GM21576 (cell line): ENCODE data around the gene PWP1.
"Not testable (repeated sequence)": the region's sequence is repeated elsewhere in the genome, so short reads cannot be mapped to it uniquely, and the experiment has no call there.

Source experiments
- ATAC-seq: cut with Tn5 transposase; IDR thresholded peaks from one replicate; pipeline ENCODE4 v1.9.1; 2021; ENCODE audit warnings: mild to moderate bottlenecking, moderate library complexity; ENCODE audit not compliant: unreplicated experiment

The PWP1 gene

GRCh38 chr12:107667464-107667863, 18.1 kb upstream of the PWP1 start:
- no peak for ATAC-seq

DNA sequence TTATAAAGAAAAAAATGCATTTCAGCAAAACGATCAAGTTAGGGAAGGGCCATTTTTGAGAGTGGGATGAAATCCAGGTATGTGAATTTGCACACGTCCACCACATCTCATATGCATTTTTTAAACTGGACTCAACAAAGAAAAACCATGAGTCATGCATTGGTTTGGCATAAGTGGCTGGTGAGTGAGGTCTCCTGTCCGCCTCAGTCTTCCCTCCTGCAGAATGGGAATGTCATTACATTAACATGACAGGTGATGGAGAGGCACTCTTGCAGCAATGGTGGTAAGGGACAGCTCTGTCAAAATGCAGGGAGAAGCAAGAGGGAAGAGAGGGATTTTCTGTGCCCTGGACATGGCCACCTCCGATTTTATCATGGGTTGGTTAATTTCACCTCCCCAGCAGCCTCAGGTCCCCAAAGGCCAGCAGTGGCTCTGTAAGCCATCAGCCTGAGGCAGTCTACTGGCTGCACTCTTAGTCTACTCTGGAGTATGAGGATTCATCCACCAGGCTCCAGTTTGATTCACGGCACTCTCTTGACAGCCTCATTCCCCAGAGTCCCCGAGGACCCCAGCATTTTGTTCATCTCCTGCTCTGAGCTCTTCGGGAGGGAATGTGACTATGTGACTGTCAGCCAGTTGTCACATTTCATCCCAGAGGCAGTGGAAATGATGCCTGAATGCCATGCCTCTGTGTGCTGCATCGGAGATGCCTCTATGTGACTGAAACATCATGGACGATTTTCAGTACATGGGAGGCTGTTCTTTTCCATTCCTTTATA, 17.1 kb upstream of the PWP1 start:
- ATAC-seq, result no peak

- ATAC-seq, result no peak
Observed at GRCh38 chr12:107669946-107670345, 15.7 kb upstream of the PWP1 start.

GRCh38 chr12:107670999-107671643, 14.5 kb upstream of the PWP1 start:
- ATAC-seq, result no peak

- ATAC-seq, result no peak
Observed at GRCh38 chr12:107677671-107678070, 7.9 kb upstream of the PWP1 start.

GRCh38 chr12:107679336-107679735, 6.3 kb upstream of the PWP1 start:
- ATAC-seq, result no peak

DNA sequence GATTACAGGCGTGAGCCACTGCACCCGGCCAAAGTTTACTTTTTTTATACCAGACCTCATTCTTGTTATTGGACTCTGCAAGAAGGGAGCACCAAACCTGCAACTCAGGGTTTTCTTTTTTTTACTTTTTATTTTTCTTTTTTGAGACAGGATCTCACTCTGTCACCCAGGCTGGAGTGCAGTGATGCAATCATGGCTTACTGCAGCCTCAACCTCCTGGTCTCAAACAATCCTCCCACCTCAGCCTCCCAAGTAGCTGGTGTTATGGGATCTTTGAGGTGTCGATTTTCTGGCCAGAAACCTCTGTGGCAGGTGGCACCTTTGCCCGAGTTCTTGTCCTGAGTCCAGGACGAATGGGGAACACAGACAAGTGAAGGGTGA, 4.2 kb upstream of the PWP1 start:
- ATAC-seq, result no peak

GRCh38 chr12:107681836-107682820, 3.5 kb upstream of the PWP1 start:
- no peak for ATAC-seq

DNA sequence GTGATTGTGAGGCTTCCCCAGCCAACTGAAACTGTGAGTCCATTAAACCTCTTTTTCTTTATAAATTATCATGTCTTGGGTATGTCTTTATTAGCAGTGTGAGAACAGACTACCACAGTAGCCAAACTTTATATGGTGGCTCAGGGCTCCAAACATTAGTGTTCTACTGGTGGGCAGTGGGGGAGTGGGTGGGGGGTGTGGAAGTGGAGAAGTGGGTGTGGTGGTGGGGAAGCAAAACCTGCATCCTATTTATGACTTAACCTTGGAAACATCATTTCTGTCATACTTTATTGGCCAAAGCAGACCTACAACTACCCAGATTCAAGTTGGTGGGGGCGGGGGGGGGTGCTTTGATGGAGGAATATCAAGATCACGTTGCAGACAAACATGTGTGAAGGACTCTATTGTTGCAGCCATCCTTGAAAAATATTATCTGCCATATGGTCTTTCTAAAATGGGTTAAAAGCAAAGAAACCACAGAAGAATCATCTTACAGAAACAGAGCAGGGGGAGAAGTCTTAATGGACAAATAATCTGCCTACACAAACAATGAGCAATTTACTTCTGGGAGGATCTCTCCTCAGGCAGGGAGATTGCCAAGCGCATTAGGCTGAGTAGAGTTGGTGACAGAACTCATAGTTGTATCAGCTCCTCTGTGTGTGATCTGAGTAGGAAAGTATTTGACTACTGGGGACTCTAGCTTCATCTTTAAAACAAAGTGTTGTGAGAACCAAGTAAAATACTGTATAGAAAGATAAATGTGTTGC, 1.4 kb upstream of the PWP1 start:
- ATAC-seq, result no peak

- no peak for ATAC-seq
Observed at GRCh38 chr12:107684990-107685359, 624 bp upstream of the PWP1 start.

DNA sequence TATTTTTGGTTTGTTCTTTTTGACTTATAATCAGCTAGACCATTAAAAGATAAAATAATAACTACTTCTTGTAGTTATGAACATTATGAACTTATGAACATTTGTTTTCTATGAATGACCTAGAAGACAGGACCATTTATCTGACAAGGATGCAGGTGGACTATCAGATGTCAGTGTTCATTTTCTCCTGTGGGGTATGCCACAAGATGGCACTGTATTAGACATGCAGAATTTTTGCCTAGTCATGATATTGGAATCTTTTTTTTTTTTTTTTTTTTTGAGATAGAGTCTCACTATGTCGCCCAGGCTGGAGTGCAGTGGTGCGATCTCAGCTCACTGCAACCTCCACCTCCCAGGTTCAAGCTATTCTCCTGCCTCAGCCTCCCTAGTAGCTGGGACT, 10.2 kb downstream of the PWP1 start:
- ATAC-seq, result not testable (repeated sequence)

GRCh38 chr12:107702106-107702505, 16.5 kb downstream of the PWP1 start:
- no peak for ATAC-seq

- ATAC-seq, result no peak
Observed at GRCh38 chr12:107704041-107704440, 18.4 kb downstream of the PWP1 start.

DNA sequence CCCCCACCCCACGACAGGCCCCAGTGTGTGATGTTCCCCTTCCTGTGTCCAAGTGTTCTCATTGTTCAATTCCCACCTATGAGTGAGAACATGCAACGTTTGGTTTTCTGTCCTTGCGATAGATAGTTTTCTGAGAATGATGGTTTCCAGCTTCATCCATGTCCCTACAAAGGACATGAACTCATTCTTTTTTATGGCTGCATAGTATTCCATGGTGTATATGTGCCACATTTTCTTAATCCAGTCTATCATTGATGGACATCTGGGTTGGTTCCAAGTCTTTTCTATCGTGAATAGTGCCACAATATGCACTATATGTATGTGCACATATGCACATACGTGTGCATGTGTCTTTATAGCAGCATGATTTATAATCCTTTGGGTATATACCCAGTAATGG, 19.9 kb downstream of the PWP1 start:
- ATAC-seq, result not testable (repeated sequence)

- ATAC-seq, result no peak
Observed at GRCh38 chr12:107715780-107716179, 30.2 kb downstream of the PWP1 start.

GRCh38 chr12:107718606-107719005, 33.0 kb downstream of the PWP1 start:
- no peak for ATAC-seq

DNA sequence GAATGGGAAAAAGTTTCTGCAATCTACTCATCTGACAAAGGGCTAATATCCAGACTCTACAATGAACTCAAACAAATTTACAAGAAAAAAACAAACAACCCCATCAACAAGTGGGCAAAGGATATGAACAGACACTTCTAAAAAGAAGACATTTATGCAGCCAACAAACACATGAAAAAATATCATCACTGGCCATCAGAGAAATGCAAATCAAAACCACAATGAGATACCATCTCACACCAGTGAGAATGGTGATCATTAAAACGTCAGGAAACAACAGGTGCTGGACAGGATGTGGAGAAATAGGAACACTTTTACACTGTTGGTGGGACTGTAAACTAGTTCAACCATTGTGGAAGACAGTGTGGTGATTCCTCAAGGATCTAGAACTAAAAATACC, 41.7 kb downstream of the PWP1 start:
- ATAC-seq, result not testable (repeated sequence)

DNA sequence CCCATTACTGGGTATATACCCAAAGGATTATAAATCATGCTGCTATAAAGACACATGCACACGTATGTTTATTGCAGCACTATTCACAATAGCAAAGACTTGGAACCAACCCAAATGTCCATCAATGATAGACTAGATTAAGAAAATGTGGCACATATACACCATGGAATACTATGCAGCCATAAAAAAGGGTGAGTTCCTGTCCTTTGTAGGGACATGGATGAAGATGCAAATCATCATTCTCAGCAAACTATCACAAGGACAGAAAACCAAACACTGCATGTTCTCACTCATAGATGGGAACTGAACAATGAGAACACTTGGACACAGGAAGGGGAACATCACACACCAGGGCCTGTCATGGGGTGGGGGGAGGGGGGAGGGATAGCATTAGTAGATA, 42.1 kb downstream of the PWP1 start:
- ATAC-seq, result not testable (repeated sequence)

GRCh38 chr12:107730618-107731341, 45.2 kb downstream of the PWP1 start:
- no peak for ATAC-seq

DNA sequence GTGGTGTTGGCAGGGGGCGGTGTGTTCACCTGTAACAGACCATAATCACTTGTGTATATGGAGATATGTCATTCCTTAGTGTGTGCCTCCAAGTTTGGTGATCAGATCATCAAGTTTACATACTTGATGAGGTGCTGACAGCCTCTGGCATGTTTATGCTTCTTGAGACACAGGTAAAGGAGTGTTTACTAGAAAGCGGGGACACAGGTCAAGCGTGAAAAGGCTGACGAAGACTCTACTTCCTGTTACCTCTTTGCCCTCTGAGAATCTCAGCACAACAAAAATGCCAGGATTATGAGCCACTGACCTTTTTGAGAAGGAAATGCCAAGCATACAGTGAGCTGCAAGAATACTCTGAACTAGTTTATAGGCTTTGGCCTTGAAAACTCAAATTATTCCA, 45.8 kb downstream of the PWP1 start:
- ATAC-seq, result no peak
